Tibial nerve (tissue), 4 donors: ENCODE results near the gene DYDC2. TPM values are rescaled to one million over a fixed set of nuclear protein-coding genes. Genes with fewer than 3 reads are reported as not detected.
A peak's percentile ranks its signal among the peaks of the same experiment; 100 is the strongest.

Experiments used
- DNase-seq, 2 donors: peaks; one replicate each; pipeline ENCODE4 v3.0.0-alpha.2; 2019; ENCODE audit warnings: low spot score in 2 of 2
- H3K27ac ChIP-seq, 4 donors: fragments of 200-600 bp; sonication (generic) in 3 of 4; one replicate each; pipeline ENCODE4 v1.5.1; 2017 to 2019; ENCODE audit warnings: mild to moderate bottlenecking in 1 of 4
- H3K27me3 ChIP-seq, 2 donors: fragments of 200-600 bp; sonication (generic) in 1 of 2; one replicate each; pipeline versions ENCODE4 v1.5.1 to v1.6.0; 2017 to 2019
- H3K36me3 ChIP-seq, 3 donors: fragments of 200-600 bp; sonication (generic); one replicate each; pipeline ENCODE4 v1.5.1; 2018 to 2019
- H3K4me1 ChIP-seq, 4 donors: fragments of 200-600 bp; sonication (generic) in 3 of 4; one replicate each; pipeline ENCODE4 v1.5.1; 2017 to 2019
- H3K4me3 ChIP-seq, 4 donors: fragments of 200-600 bp; sonication (generic) in 3 of 4; one replicate each; pipeline ENCODE4 v1.5.1; 2017 to 2019; ENCODE audit warnings: mild to moderate bottlenecking in 1 of 4, moderate library complexity in 1 of 4
- H3K9me3 ChIP-seq, 4 donors: fragments of 200-600 bp; sonication (generic) in 3 of 4; one replicate each; pipeline ENCODE4 v1.5.1; 2017 to 2019
- EP300 ChIP-seq, 2 donors: sonication (generic); formaldehyde crosslinking; IDR thresholded peaks; one replicate each; pipeline ENCODE4 v1.6.1; 2017; ENCODE audit warnings: antibody characterized with exemption in 2 of 2, mild to moderate bottlenecking in 1 of 2
- POLR2A ChIP-seq, 2 donors: fragments of 450-650 bp; IDR thresholded peaks; one replicate each; pipeline ENCODE4 v1.6.1; 2017; ENCODE audit warnings: antibody characterized with exemption in 2 of 2, mild to moderate bottlenecking in 2 of 2, moderate library complexity in 2 of 2
- WGBS, 2 donors: methylation state at CpG; one replicate each; pipeline ENCODE4 v1.1.5; 2018; 5-methylcytosine and 5-hydroxymethylcytosine counted together
- total RNA-seq, 4 donors: library from RNA; depleted of rRNA; stranded (reverse); fragments of >200 nt; gene quantifications; one replicate each; pipeline ENCODE4 v1.1.0, GENCODE V29; 2016
- TF ChIP-seq, protein P1 (sequence below), 5 experiments: fragments of 200-600 bp in 3 of 5; fragments of 450-650 bp in 2 of 5; sonication (generic) in 3 of 5; IDR thresholded peaks; one replicate each; pipeline ENCODE4 v1.5.1; 2016 to 2019; ENCODE audit warnings: antibody characterized with exemption in 5 of 5, mild to moderate bottlenecking in 3 of 5, moderate library complexity in 2 of 5

Gene DYDC2
- total RNA-seq, 4 donors from 2014 or later, result not detected

DNA sequence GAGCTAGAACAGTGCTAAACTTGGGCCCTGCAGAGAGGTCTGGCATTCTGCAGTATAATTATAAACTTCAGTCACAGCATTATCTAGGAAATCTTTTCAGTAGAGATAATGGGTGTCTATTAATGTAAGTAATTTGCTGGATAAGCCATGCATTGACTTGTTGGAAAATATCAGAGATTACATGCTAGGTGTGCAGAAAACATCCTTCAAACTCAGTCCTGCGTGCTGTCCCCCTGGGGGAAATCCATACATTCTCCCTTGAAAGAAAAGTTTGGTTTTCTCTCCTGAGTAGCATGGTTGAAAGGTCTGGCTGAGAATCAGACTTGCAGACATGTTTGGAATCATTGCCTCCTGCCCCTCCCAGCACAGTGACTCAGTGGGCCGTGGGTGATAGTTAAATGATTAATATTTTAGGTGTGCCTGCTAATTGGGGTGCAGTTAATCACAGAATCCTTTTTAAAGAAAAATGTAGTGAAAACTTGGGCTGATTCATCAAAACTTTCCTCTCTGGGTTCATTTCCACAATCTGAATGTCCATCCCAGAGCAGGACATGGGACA lies 37.9 kb downstream of the DYDC2 start:
- WGBS, 2 donors, result 47 to 88% methylated on average over 2 of the region's 2 CpGs
- TF ChIP-seq EP300 (IDR thresholded peaks at IDR 0.05) (no peak), POLR2A (IDR thresholded peaks at IDR 0.05) (no peak)

DNA sequence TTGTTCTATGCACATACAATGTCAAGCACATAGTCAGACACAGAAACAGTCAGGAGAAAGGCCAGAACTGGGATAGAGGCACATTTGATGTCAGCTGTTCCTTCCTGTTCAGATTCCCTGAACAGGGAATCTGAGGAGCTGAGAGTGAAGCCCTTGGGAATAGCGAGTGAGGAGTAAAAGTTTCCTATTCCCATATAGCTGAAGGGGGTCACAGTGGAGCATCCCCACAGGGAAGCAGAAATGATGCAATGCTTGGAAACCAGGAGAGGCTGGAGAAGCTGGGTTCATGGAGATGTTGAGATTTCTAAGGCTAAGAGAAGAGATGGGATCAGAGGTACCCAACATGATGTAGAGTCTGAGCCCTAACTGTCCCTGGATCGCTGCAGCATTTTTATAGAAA lies 40.4 kb downstream of the DYDC2 start:
- no peak overlapping the region for H3K27ac ChIP-seq
- no peaks in the 10 kb centered on the region for H3K36me3 ChIP-seq
- DNase-seq, result no peak
- TF ChIP-seq POLR2A (IDR thresholded peaks at IDR 0.05) (no peak), EP300 (IDR thresholded peaks at IDR 0.05) (no peak)
- TF ChIP-seq, protein P1, sequence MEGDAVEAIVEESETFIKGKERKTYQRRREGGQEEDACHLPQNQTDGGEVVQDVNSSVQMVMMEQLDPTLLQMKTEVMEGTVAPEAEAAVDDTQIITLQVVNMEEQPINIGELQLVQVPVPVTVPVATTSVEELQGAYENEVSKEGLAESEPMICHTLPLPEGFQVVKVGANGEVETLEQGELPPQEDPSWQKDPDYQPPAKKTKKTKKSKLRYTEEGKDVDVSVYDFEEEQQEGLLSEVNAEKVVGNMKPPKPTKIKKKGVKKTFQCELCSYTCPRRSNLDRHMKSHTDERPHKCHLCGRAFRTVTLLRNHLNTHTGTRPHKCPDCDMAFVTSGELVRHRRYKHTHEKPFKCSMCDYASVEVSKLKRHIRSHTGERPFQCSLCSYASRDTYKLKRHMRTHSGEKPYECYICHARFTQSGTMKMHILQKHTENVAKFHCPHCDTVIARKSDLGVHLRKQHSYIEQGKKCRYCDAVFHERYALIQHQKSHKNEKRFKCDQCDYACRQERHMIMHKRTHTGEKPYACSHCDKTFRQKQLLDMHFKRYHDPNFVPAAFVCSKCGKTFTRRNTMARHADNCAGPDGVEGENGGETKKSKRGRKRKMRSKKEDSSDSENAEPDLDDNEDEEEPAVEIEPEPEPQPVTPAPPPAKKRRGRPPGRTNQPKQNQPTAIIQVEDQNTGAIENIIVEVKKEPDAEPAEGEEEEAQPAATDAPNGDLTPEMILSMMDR (IDR thresholded peaks at IDR 0.05), result no peak
- no peaks in the 10 kb centered on the region for H3K27me3 ChIP-seq
- H3K4me3 ChIP-seq, result no peak overlapping the region
- WGBS, 2 donors, result 78 to 84% methylated on average over 2 of the region's 2 CpGs
- H3K4me1 ChIP-seq, result no peaks in the 10 kb centered on the region
- H3K9me3 ChIP-seq, result no peaks in the 10 kb centered on the region

More for the DNA sequence above, 37.9 kb downstream of the DYDC2 start:
- H3K27ac ChIP-seq, result no peak overlapping the region
- no peaks in the 10 kb centered on the region for H3K27me3 ChIP-seq
- no peaks in the 10 kb centered on the region for H3K9me3 ChIP-seq
- H3K36me3 ChIP-seq, result no peaks in the 10 kb centered on the region
- no peak overlapping the region for H3K4me3 ChIP-seq
- H3K4me1 ChIP-seq, result no peaks in the 10 kb centered on the region
- no peak for DNase-seq

DNA sequence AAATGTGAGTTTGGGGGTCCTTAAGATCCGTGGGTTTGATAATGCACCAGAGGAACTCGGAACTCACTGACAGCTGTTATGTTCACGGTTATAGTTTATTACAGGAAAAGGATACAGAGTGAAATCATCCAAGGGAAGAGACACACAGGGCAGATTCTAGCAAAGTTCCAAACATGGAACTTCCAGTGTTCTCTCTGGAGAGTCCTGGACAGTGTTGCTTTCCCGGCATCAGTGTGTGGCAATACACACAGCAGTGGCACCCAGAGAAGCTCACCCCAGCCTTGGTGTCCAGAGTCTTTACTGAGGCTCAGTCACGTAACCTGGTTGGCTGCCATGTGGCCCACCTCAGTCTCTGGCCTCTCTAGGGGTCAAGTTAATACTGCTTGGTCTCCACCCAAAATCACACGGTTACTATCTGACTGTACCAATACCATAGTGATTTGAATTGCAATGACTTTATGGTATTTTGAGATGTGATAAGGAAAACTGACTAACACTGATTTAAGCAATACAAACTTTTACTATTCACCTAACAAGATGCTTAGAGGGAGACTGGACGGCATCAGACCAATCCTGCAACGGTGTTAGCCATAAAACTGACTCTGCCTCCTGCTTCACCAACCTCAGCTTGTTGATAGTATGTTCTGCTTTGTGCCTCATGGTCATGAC lies 43.7 kb downstream of the DYDC2 start:
- Histone ChIP-seq H3K4me3 (no peak overlapping the region), H3K27me3 (no peaks in the 10 kb centered on the region), H3K36me3 (no peaks in the 10 kb centered on the region), H3K27ac (no peak overlapping the region), H3K4me1 (no peaks in the 10 kb centered on the region), H3K9me3 (no peaks in the 10 kb centered on the region)
- 64 to 71% methylated on average over 8 of the region's 8 CpGs for WGBS, 2 donors
- DNase-seq, result no peak
- TF ChIP-seq, protein P1 (IDR thresholded peaks at IDR 0.05), result no peak
- no peak for TF ChIP-seq EP300 (IDR thresholded peaks at IDR 0.05)
- TF ChIP-seq POLR2A (IDR thresholded peaks at IDR 0.05), result no peak

DNA sequence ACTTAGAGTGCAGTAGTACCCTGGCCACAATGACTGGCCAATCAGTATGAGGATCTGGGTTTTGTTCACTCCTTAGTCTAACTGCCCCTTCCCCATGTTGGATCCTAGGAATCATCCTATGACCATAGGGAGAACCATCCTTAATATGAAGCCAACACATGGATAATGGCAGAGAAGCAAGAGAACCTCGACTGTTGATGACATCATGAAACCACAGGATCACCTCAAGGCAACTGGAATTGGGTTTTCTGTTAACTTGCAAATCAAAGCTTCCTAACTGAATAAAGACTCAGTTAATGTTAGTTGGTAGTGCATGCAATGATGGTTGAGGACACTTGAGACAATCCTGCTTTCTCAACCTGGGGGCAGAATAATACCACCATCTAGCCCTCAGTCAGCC lies 48.5 kb downstream of the DYDC2 start:
- H3K27me3 ChIP-seq, result no peaks in the 10 kb centered on the region
- H3K4me1 ChIP-seq, result peaks cover 0 to 28% (median 4%) of the 10 kb centered on the region in 4 donors
- DNase-seq, result no peak
- TF ChIP-seq EP300 (IDR thresholded peaks at IDR 0.05) (no peak), POLR2A (IDR thresholded peaks at IDR 0.05) (no peak)
- TF ChIP-seq, protein P1 (IDR thresholded peaks at IDR 0.05), result no peak
- no peak overlapping the region for H3K4me3 ChIP-seq
- H3K36me3 ChIP-seq, result no peaks in the 10 kb centered on the region
- H3K9me3 ChIP-seq, result no peaks in the 10 kb centered on the region
- H3K27ac ChIP-seq, result peak overlapping the region in 1 of 4 donors; percentile 43
- WGBS, 2 donors, result 87 to 94% methylated on average over 1 of the region's 1 CpG

DNA sequence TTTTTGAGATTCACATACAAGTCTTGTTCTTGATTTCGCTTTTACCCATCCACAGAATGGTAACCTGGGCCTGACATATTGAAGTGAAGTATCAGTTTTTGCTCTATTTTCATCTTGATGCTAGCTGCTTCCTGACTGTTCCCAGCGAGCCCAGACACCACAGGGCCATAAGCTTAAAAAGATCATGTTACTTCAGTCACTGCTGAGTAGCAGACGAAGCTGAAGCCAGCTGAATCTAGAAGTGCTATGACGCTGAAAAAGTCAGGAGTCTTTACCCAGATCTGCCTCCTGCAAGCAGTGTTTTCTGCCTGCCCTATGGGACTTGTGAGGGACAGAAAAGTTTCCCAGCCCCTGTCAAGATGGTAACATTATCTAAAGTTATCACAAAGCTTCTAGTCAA lies 49.0 kb downstream of the DYDC2 start:
- no peaks in the 10 kb centered on the region for H3K36me3 ChIP-seq
- no peaks in the 10 kb centered on the region for H3K9me3 ChIP-seq
- H3K4me3 ChIP-seq, result no peak overlapping the region
- H3K27ac ChIP-seq, result peak overlapping the region in 2 of 4 donors; percentile 10 to 43
- H3K27me3 ChIP-seq, result no peaks in the 10 kb centered on the region
- 72% methylated on average over 4 of the region's 4 CpGs for WGBS, 2 donors
- DNase-seq, result no peak
- H3K4me1 ChIP-seq, result peaks cover 0 to 34% (median 10%) of the 10 kb centered on the region in 4 donors
- TF ChIP-seq, protein P1 (IDR thresholded peaks at IDR 0.05), result no peak
- TF ChIP-seq POLR2A (IDR thresholded peaks at IDR 0.05), result no peak
- no peak for TF ChIP-seq EP300 (IDR thresholded peaks at IDR 0.05)
